Astrocyte (in vitro differentiated cells and primary cell): ENCODE results near the gene KCNQ1.

Source experiments
- CTCF ChIP-seq: IDR thresholded peaks from 2 replicates; pipeline ENCODE4 v1.5.1; 2011; ENCODE audit warnings: low read depth, mild to moderate bottlenecking, inconsistent platforms, low read length, moderate library complexity; ENCODE audit not compliant: insufficient read depth
- EZH2 ChIP-seq: IDR thresholded peaks from 2 replicates; pipeline ENCODE4 v1.6.1; 2012; ENCODE audit warnings: mild to moderate bottlenecking, low read length, inconsistent platforms; ENCODE audit not compliant: insufficient read depth

- no peak for TF ChIP-seq CTCF
- TF ChIP-seq EZH2, result no peak
These were observed 413.1 kb downstream of the KCNQ1 start for GRCh38 chr11:2857918-2858317.
